Measurements from ENCODE around the gene BANF2. TPM values are rescaled to one million over a fixed set of nuclear protein-coding genes. Genes with fewer than 3 reads are reported as not detected.

Gene BANF2
- total and polyA plus RNA-seq, 2 of the 4 experiments (the other 2 are of a cell fraction), result not detected

- dilution Hi-C loops (cut with HindIII; ENCODE audit: low sequenced_read_pairs, unreplicated experiment) (no loop called here), intact Hi-C loops (cut with micrococcal nuclease) (no loop called here), in situ Hi-C loops (cut with MboI; ENCODE audit: low sequenced_read_pairs) (no loop called here)
- H3K18ac ChIP-seq (ENCODE audit: low read depth, low read length), result no peak overlapping the region
- H4K8ac ChIP-seq (ENCODE audit: low read depth in 2 of 2, low read length in 2 of 2), result no peak overlapping the region
- no peaks in the 10 kb centered on the region for H3K9me3 ChIP-seq (ENCODE audit: control insufficient read depth, insufficient read depth, low read length)
- no peak overlapping the region for H2AK5ac ChIP-seq (ENCODE audit: low read depth, low read length)
- no peak overlapping the region for H3K9ac ChIP-seq (ENCODE audit: low read depth, low read length)
- H3K4ac ChIP-seq (ENCODE audit: low read depth, low read length), result no peak overlapping the region
- no peak overlapping the region for H4K91ac ChIP-seq (ENCODE audit: insufficient read depth, low read depth, low read length)
- H3K23ac ChIP-seq (ENCODE audit: low read depth, low read length), result no peak overlapping the region
- no TSS peak for BruUV-seq (replicated peaks)
- DNase-seq (no peak), ATAC-seq (ENCODE audit: low read depth) (no peak)
- peaks cover 34% of the 10 kb centered on the region for H3K4me1 ChIP-seq (ENCODE audit: control insufficient read depth, insufficient read depth, low read length)
- H3K27me3 ChIP-seq (ENCODE audit: control insufficient read depth, insufficient read depth, low read length), result no peaks in the 10 kb centered on the region
- no peak overlapping the region for H2BK120ac ChIP-seq (ENCODE audit: low read depth, low read length)
- TF ChIP-seq MXI1 (IDR thresholded peaks at IDR 0.05; ENCODE audit: borderline replicate concordance, low read depth, low read length) (no peak), RFX5 (IDR thresholded peaks at IDR 0.05; ENCODE audit: low read depth, low read length) (no peak), MAZ (IDR thresholded peaks at IDR 0.05; ENCODE audit: borderline replicate concordance, low read depth, low read length) (no peak), CHD1 (IDR thresholded peaks at IDR 0.05; ENCODE audit: low read depth, low read length) (no peak), USF2 (IDR thresholded peaks at IDR 0.05; ENCODE audit: low read depth, low read length) (no peak), SMC3 (IDR thresholded peaks at IDR 0.05; ENCODE audit: low read depth, low read length) (no peak), BHLHE40 (IDR thresholded peaks at IDR 0.05; ENCODE audit: low read depth, low read length) (no peak), RAD21 (IDR thresholded peaks at IDR 0.05; ENCODE audit: low read length) (no peak), CEBPB (IDR thresholded peaks at IDR 0.05; ENCODE audit: low read depth, low read length) (no peak), CTCF (conservative IDR thresholded peaks at IDR 0.05; ENCODE audit: low read depth, low read length) (no peak), RCOR1 (IDR thresholded peaks at IDR 0.05; ENCODE audit: insufficient replicate concordance, low read length) (no peak), POLR2A (IDR thresholded peaks at IDR 0.05; ENCODE audit: low read depth, low read length) (no peak), NFE2L2 (IDR thresholded peaks at IDR 0.05; ENCODE audit: low read depth, low read length) (no peak), MAFK (IDR thresholded peaks at IDR 0.05; ENCODE audit: low read depth, low read length) (no peak), FOS (IDR thresholded peaks at IDR 0.05; ENCODE audit: low read depth, low read length) (no peak)
- TF ChIP-seq, protein P1, sequence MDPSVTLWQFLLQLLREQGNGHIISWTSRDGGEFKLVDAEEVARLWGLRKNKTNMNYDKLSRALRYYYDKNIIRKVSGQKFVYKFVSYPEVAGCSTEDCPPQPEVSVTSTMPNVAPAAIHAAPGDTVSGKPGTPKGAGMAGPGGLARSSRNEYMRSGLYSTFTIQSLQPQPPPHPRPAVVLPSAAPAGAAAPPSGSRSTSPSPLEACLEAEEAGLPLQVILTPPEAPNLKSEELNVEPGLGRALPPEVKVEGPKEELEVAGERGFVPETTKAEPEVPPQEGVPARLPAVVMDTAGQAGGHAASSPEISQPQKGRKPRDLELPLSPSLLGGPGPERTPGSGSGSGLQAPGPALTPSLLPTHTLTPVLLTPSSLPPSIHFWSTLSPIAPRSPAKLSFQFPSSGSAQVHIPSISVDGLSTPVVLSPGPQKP (IDR thresholded peaks at IDR 0.05; ENCODE audit: borderline replicate concordance, low read depth, low read length), result no peak
- WGBS, 2 experiments (ENCODE audit: extremely low coverage in 2 of 2, insufficient read length in 1 of 2), result no CpG with 5 or more reads among the region's 7 CpGs
- H4K5ac ChIP-seq (ENCODE audit: low read depth, low read length), result no peak overlapping the region
- no peak overlapping the region for H2AFZ ChIP-seq (replicated peaks; ENCODE audit: low read length, poor library complexity)
- peaks cover 20 to 74% of the 10 kb centered on the region in 2 experiments for H3K79me1 ChIP-seq (ENCODE audit: low read depth in 1 of 2, low read length in 2 of 2)
- ChIA-PET CTCF (no interaction called here), POLR2A (ENCODE audit: unreplicated experiment) (no interaction called here)
- no peak overlapping the region for H2BK20ac ChIP-seq (ENCODE audit: low read depth, low read length)
- peaks cover 44% of the 10 kb centered on the region for H3K9me1 ChIP-seq (ENCODE audit: insufficient read depth, low read length)
- peaks cover 38% of the 10 kb centered on the region for H3K36me3 ChIP-seq (ENCODE audit: control insufficient read depth, insufficient read depth, low read length)
- H3K56ac ChIP-seq (ENCODE audit: extremely low read depth, insufficient read depth, low read length), result no peak overlapping the region
- H4K20me1 ChIP-seq (ENCODE audit: insufficient read depth, low read length), result peaks cover 100% of the 10 kb centered on the region
- no peak overlapping the region for H3K14ac ChIP-seq (replicated peaks; ENCODE audit: low read depth, low read length)
- H2BK5ac ChIP-seq (ENCODE audit: low read depth, low read length, poor library complexity, severe bottlenecking), result no peak overlapping the region
- H3K4me3 ChIP-seq (ENCODE audit: insufficient read depth, low read depth, low read length), result no peak overlapping the region
- no peak overlapping the region for H2AK9ac ChIP-seq (replicated peaks; ENCODE audit: low read depth, low read length, poor library complexity)
- no peak overlapping the region for H3K4me2 ChIP-seq (ENCODE audit: low read depth, low read length)
- no peak overlapping the region for H3K27ac ChIP-seq (ENCODE audit: insufficient read depth, low read length)
- H2BK15ac ChIP-seq (ENCODE audit: low read depth, low read length), result no peak overlapping the region
Measured at GRCh38 chr20:17673084-17673483, 26.7 kb upstream of the BANF2 start.

All from IMR-90 (cell line).